Transverse colon (tissue), 4 donors: Measurements from ENCODE around the gene TJP3. TPM values are rescaled to one million over a fixed set of nuclear protein-coding genes. Genes with fewer than 3 reads are reported as not detected.
A peak's percentile ranks its signal among the peaks of the same experiment; 100 is the strongest.

Experiments used
- DNase-seq: peaks from one replicate; pipeline ENCODE4 v3.0.0-alpha.2; 2019
- H3K27ac ChIP-seq, 4 donors: fragments of 200-600 bp; sonication (generic); 2 replicates each; pipeline ENCODE4 v1.5.1; 2016 to 2018; ENCODE audit warnings: inconsistent platforms in 4 of 4
- H3K27me3 ChIP-seq: fragments of 200-600 bp; sonication (generic); 2 replicates; pipeline ENCODE4 v1.5.1; 2017; ENCODE audit warnings: inconsistent platforms
- H3K36me3 ChIP-seq, 4 donors: fragments of 200-600 bp; sonication (generic); 2 replicates each; pipeline ENCODE4 v1.5.1; 2017 to 2019; ENCODE audit warnings: inconsistent platforms in 4 of 4
- H3K4me1 ChIP-seq, 4 donors: fragments of 200-600 bp; sonication (generic); 2 replicates each; pipeline ENCODE4 v1.5.1; 2017 to 2020; ENCODE audit warnings: inconsistent platforms in 4 of 4
- H3K4me3 ChIP-seq, 4 donors: fragments of 200-600 bp; sonication (generic); 1 replicate in 1 of 4; 2 replicates in 3 of 4; pipeline versions ENCODE4 v1.5.1 to v1.6.1; 2017 to 2019; ENCODE audit warnings: inconsistent platforms in 4 of 4
- H3K9me3 ChIP-seq, 2 donors: fragments of 200-600 bp; sonication (generic); 2 replicates each; pipeline ENCODE4 v1.5.1; 2017 to 2019; ENCODE audit warnings: inconsistent platforms in 2 of 2
- EP300 ChIP-seq: sonication (generic); formaldehyde crosslinking; IDR thresholded peaks from one replicate; pipeline ENCODE4 v1.6.1; 2017; ENCODE audit warnings: antibody characterized with exemption, low read depth
- POLR2A ChIP-seq: fragments of 450-650 bp; IDR thresholded peaks from one replicate; pipeline ENCODE4 v1.6.1; 2016; ENCODE audit warnings: antibody characterized with exemption, mild to moderate bottlenecking, moderate library complexity
- POLR2AphosphoS5 ChIP-seq, 3 donors: sonication (generic); formaldehyde crosslinking; IDR thresholded peaks; one replicate each; pipeline ENCODE4 v1.6.1; 2016; ENCODE audit warnings: antibody characterized with exemption in 3 of 3
- WGBS, 2 donors: methylation state at CpG; one replicate each; pipeline ENCODE4 v1.1.5; 2018; ENCODE audit warnings: low coverage in 1 of 2; 5-methylcytosine and 5-hydroxymethylcytosine counted together
- in situ Hi-C, 4 donors: fragments of 200-750 bp; cut with MboI; loops; one replicate each; pipeline versions ENCODE4 v1.15.0 to v1.15.1; 2017; ENCODE audit warnings: low sequenced_read_pairs in 3 of 4, low pct_ligation_motif_present in 1 of 4, low pct_unique_long_range_greater_than_20kb in 1 of 4
- intact Hi-C: fragments of 100-400 bp; cut with DNase I; formaldehyde crosslinking; loops from one replicate; pipeline ENCODE4 v1.15.1; 2023; ENCODE audit warnings: low total_unique reads
- total RNA-seq, 4 donors: library from RNA; depleted of rRNA; stranded (reverse); fragments of >200 nt; gene quantifications; one replicate each; pipeline ENCODE4 v1.1.0, GENCODE V29; 2016
- TF ChIP-seq, protein P1 (sequence below), 5 experiments: fragments of 200-600 bp in 3 of 5; fragments of 450-650 bp in 2 of 5; sonication (generic) in 3 of 5; IDR thresholded peaks; 1 replicate in 2 of 5; 2 replicates in 3 of 5; pipeline ENCODE4 v1.5.1; 2016 to 2017; ENCODE audit warnings: antibody characterized with exemption in 5 of 5, inconsistent platforms in 3 of 5, mild to moderate bottlenecking in 2 of 5, moderate library complexity in 1 of 5

Gene TJP3
- total RNA-seq, 4 donors from 2014 or later = 234 to 894 (median 282) TPM

- 97% methylated on average over 13 of the region's 13 CpGs; no CpG with 5 or more reads in 1 of the 2 donors for WGBS, 2 donors
- no peak overlapping the region for H3K4me3 ChIP-seq
- H3K36me3 ChIP-seq = no peaks in the 10 kb centered on the region
- TF ChIP-seq, protein P1, sequence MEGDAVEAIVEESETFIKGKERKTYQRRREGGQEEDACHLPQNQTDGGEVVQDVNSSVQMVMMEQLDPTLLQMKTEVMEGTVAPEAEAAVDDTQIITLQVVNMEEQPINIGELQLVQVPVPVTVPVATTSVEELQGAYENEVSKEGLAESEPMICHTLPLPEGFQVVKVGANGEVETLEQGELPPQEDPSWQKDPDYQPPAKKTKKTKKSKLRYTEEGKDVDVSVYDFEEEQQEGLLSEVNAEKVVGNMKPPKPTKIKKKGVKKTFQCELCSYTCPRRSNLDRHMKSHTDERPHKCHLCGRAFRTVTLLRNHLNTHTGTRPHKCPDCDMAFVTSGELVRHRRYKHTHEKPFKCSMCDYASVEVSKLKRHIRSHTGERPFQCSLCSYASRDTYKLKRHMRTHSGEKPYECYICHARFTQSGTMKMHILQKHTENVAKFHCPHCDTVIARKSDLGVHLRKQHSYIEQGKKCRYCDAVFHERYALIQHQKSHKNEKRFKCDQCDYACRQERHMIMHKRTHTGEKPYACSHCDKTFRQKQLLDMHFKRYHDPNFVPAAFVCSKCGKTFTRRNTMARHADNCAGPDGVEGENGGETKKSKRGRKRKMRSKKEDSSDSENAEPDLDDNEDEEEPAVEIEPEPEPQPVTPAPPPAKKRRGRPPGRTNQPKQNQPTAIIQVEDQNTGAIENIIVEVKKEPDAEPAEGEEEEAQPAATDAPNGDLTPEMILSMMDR (IDR thresholded peaks at IDR 0.05) = no peak
- no peak for TF ChIP-seq EP300
- TF ChIP-seq POLR2A = no peak
- no peak for TF ChIP-seq POLR2AphosphoS5 (IDR thresholded peaks at IDR 0.05)
- intact Hi-C loops (no loop called here), in situ Hi-C loops (no loop called here)
- no peak overlapping the region for H3K27ac ChIP-seq
- H3K27me3 ChIP-seq = no peaks in the 10 kb centered on the region
- no peak for DNase-seq
- no peaks in the 10 kb centered on the region for H3K9me3 ChIP-seq
- peaks cover 0 to 8% (median 2%) of the 10 kb centered on the region in 4 donors for H3K4me1 ChIP-seq
These were observed 28.6 kb upstream of the TJP3 start for GRCh38 chr19:3679581-3679980.

DNA sequence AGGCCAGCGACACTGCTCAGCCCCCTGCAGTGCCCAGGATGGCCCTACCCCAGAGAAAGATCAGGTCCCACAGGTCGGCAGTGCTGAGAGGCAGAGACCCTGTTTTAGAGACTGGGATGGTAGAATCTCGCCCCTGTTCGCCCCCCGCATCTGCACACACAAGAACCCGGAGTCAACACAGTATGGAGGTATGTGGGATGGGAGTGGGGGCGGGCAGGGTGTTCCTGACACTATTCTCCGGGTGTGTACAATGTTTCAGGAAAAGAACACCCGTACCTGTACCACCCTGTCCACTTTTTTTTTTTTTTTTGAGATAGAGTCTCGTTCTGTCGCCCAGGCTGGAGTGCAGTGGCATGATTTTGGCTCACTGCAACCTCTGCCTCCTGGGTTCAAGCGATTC is 27.2 kb upstream of the TJP3 start:
- DNase-seq = no peak
- 76 to 95% methylated on average over 3 to 12 of the region's 12 CpGs for WGBS, 2 donors
- Histone ChIP-seq H3K4me3 (no peak overlapping the region), H3K9me3 (no peaks in the 10 kb centered on the region), H3K27ac (no peak overlapping the region), H3K27me3 (no peaks in the 10 kb centered on the region), H3K36me3 (no peaks in the 10 kb centered on the region), H3K4me1 (peaks cover 0 to 12% (median 4%) of the 10 kb centered on the region in 4 donors)
- intact Hi-C loops (no loop called here), in situ Hi-C loops (no loop called here)
- TF ChIP-seq, protein P1 (IDR thresholded peaks at IDR 0.05) = no peak
- no peak for TF ChIP-seq POLR2A
- TF ChIP-seq POLR2AphosphoS5 (IDR thresholded peaks at IDR 0.05) = no peak
- no peak for TF ChIP-seq EP300

GRCh38 chr19:3682286-3682685 is 25.9 kb upstream of the TJP3 start:
- no peak overlapping the region for H3K4me3 ChIP-seq
- peak overlapping the region in 3 of 4 donors; percentile 23 to 65 (median 43) for H3K27ac ChIP-seq
- WGBS, 2 donors = 88 to 96% methylated on average over 5 to 10 of the region's 10 CpGs
- H3K27me3 ChIP-seq = no peaks in the 10 kb centered on the region
- in situ Hi-C loops (no loop called here), intact Hi-C loops (no loop called here)
- TF ChIP-seq POLR2AphosphoS5 (IDR thresholded peaks at IDR 0.05) (no peak), POLR2A (no peak), EP300 (no peak)
- TF ChIP-seq, protein P1 (IDR thresholded peaks at IDR 0.05) = no peak
- H3K9me3 ChIP-seq = no peaks in the 10 kb centered on the region
- peaks cover 2 to 21% (median 10%) of the 10 kb centered on the region in 4 donors for H3K4me1 ChIP-seq
- no peaks in the 10 kb centered on the region for H3K36me3 ChIP-seq
- DNase-seq = no peak

GRCh38 chr19:3682741-3683404 is 25.3 kb upstream of the TJP3 start:
- Histone ChIP-seq H3K27me3 (no peaks in the 10 kb centered on the region), H3K4me1 (peaks cover 7 to 27% (median 16%) of the 10 kb centered on the region in 4 donors), H3K36me3 (no peaks in the 10 kb centered on the region), H3K9me3 (no peaks in the 10 kb centered on the region), H3K27ac (peak overlapping the region in 3 of 4 donors; percentile 43 to 65 (median 55)), H3K4me3 (no peak overlapping the region)
- in situ Hi-C loops = no loop called here
- WGBS, 2 donors = 74% methylated on average over 17 of the region's 17 CpGs; no CpG with 5 or more reads in 1 of the 2 donors
- intact Hi-C loops = no loop called here
- DNase-seq = no peak
- TF ChIP-seq POLR2AphosphoS5 (IDR thresholded peaks at IDR 0.05) (no peak), POLR2A (no peak), EP300 (no peak)
- TF ChIP-seq, protein P1 (IDR thresholded peaks at IDR 0.05) = no peak
